GM23338 (cell line): ENCODE results near the gene INTU. TPM values are rescaled to one million over a fixed set of nuclear protein-coding genes. Genes with fewer than 3 reads are reported as not detected.

Source experiments
- ATAC-seq: fragments of 200-7000 bp; cut with Tn5 transposase; 3 replicates; pipeline ENCODE4 v1.9.1; 2020
- DNase-seq: peaks from one replicate; pipeline ENCODE4 v3.0.0-alpha.2; 2015; ENCODE audit warnings: low spot score
- H2AFZ ChIP-seq: fragments of 200-600 bp; sonication (generic); 2 replicates; pipeline ENCODE4 v1.8.0; 2016; ENCODE audit warnings: antibody characterized with exemption, mild to moderate bottlenecking, moderate library complexity
- H3F3A ChIP-seq: fragments of 200-600 bp; sonication (generic); replicated peaks from 2 replicates; pipeline ENCODE4 v1.8.0; 2017; ENCODE audit warnings: antibody characterized with exemption, mixed run types, low read depth
- H3K27ac ChIP-seq: fragments of 200-600 bp; sonication (generic); 2 replicates; pipeline ENCODE4 v1.6.1; 2016; ENCODE audit warnings: low read depth
- H3K27me3 ChIP-seq: fragments of 200-600 bp; sonication (generic); 2 replicates; pipeline ENCODE4 v1.8.0; 2016; ENCODE audit warnings: mild to moderate bottlenecking, mixed run types, moderate library complexity; ENCODE audit not compliant: insufficient read depth
- H3K36me3 ChIP-seq: fragments of 200-600 bp; sonication (generic); 2 replicates; pipeline ENCODE4 v1.8.0; 2016; ENCODE audit warnings: mild to moderate bottlenecking; ENCODE audit not compliant: insufficient read depth
- H3K4me1 ChIP-seq: fragments of 200-600 bp; sonication (generic); 2 replicates; pipeline ENCODE4 v1.8.0; 2016; ENCODE audit warnings: mild to moderate bottlenecking, moderate library complexity; ENCODE audit not compliant: insufficient read depth
- H3K4me2 ChIP-seq: fragments of 200-600 bp; sonication (generic); 2 replicates; pipeline ENCODE4 v1.7.1; 2017; ENCODE audit warnings: mixed run types
- H3K4me3 ChIP-seq: fragments of 200-600 bp; sonication (generic); 2 replicates; pipeline ENCODE4 v1.6.1; 2016; ENCODE audit warnings: mixed run types
- H3K79me2 ChIP-seq: fragments of 200-600 bp; sonication (generic); replicated peaks from 2 replicates; pipeline ENCODE4 v1.8.0; 2017; ENCODE audit warnings: mild to moderate bottlenecking; ENCODE audit not compliant: insufficient read depth
- H3K9me2 ChIP-seq: fragments of 200-600 bp; sonication (generic); 2 replicates; pipeline ENCODE4 v1.8.0; 2017; ENCODE audit not compliant: insufficient read depth
- H4K20me1 ChIP-seq: fragments of 200-600 bp; sonication (generic); replicated peaks from 2 replicates; pipeline ENCODE4 v1.8.0; 2017; ENCODE audit warnings: mild to moderate bottlenecking; ENCODE audit not compliant: insufficient read depth
- H3K27ac Mint-ChIP-seq: 2 replicates; pipeline ENCODE4 v1.8.0; 2020; ENCODE audit warnings: inconsistent platforms, mild to moderate bottlenecking, moderate library complexity, mixed read lengths
- H3K27me3 Mint-ChIP-seq: 3 replicates; pipeline ENCODE4 v1.8.0; 2022; ENCODE audit warnings: low read depth, mild to moderate bottlenecking, moderate library complexity, mixed read lengths, inconsistent platforms; ENCODE audit not compliant: insufficient read depth, poor library complexity
- H3K36me3 Mint-ChIP-seq: 3 replicates; pipeline ENCODE4 v1.8.0; 2021; ENCODE audit warnings: low read depth, mild to moderate bottlenecking, inconsistent platforms, moderate library complexity, mixed read lengths
- H3K4me1 Mint-ChIP-seq: 3 replicates; pipeline ENCODE4 v1.8.0; 2020; ENCODE audit warnings: mild to moderate bottlenecking, inconsistent platforms, mixed read lengths
- H3K4me3 Mint-ChIP-seq: 3 replicates; pipeline ENCODE4 v1.8.0; 2021; ENCODE audit warnings: moderate library complexity, mild to moderate bottlenecking, inconsistent platforms, mixed read lengths
- H3K9me3 Mint-ChIP-seq: 3 replicates; pipeline ENCODE4 v1.8.0; 2020; ENCODE audit warnings: moderate library complexity, mild to moderate bottlenecking, inconsistent platforms, mixed read lengths
- CTCF ChIP-seq, 2 experiments: fragments of 200-600 bp in 1 of 2; sonication (generic) in 1 of 2; conservative IDR thresholded peaks; 2 replicates each; pipeline versions ENCODE4 v1.5.1 to v1.6.1; 2016 to 2017; ENCODE audit warnings: antibody characterized with exemption in 2 of 2, low read depth in 2 of 2, mild to moderate bottlenecking in 2 of 2, moderate library complexity in 1 of 2
- ETS1 ChIP-seq: IDR thresholded peaks from 2 replicates; pipeline ENCODE4 v1.6.1; 2016; ENCODE audit warnings: antibody characterized with exemption
- EZH2 ChIP-seq: fragments of 200-600 bp; sonication (generic); IDR thresholded peaks from one replicate; pipeline ENCODE4 v1.8.0; 2017; ENCODE audit warnings: antibody characterized with exemption, mild to moderate bottlenecking, low read depth; ENCODE audit not compliant: unreplicated experiment
- EZH2phosphoT487 ChIP-seq: fragments of 200-600 bp; sonication (generic); IDR thresholded peaks from one replicate; pipeline ENCODE4 v1.8.1; 2018; ENCODE audit warnings: antibody characterized with exemption; ENCODE audit not compliant: unreplicated experiment
- JUNB ChIP-seq: IDR thresholded peaks from one replicate; pipeline ENCODE4 v1.6.1; 2016; ENCODE audit warnings: antibody characterized with exemption; ENCODE audit not compliant: unreplicated experiment
- NANOG ChIP-seq: IDR thresholded peaks from 2 replicates; pipeline ENCODE4 v1.6.1; 2016; ENCODE audit warnings: antibody characterized with exemption, borderline replicate concordance
- POLR2AphosphoS5 ChIP-seq: IDR thresholded peaks from 2 replicates; pipeline ENCODE4 v1.6.1; 2016; ENCODE audit warnings: antibody characterized with exemption, low read depth
- STAT1 ChIP-seq: IDR thresholded peaks from one replicate; pipeline ENCODE4 v1.6.1; 2016; ENCODE audit warnings: antibody characterized with exemption; ENCODE audit not compliant: unreplicated experiment
- ZNF114 ChIP-seq: fragments of 250-450 bp; sonication (Bioruptor Pico); IDR thresholded peaks from 2 replicates; pipeline ENCODE4 v1.5.0; 2020; ENCODE audit warnings: mild to moderate bottlenecking, moderate library complexity
- ZNF331 ChIP-seq: fragments of 250-450 bp; sonication (Bioruptor Pico); IDR thresholded peaks from 2 replicates; pipeline ENCODE4 v1.5.0; 2020; ENCODE audit warnings: low read depth, mild to moderate bottlenecking, moderate library complexity
- ZNF462 ChIP-seq: fragments of 250-450 bp; sonication (Bioruptor Pico); IDR thresholded peaks from 2 replicates; pipeline ENCODE4 v1.5.0; 2020; ENCODE audit warnings: mild to moderate bottlenecking, moderate library complexity
- polyA plus RNA-seq: library from polyadenylated mRNA; unstranded; fragments of >200 nt; fragmentation: Nextera tagmentation; extraction: Ambion mirVana; gene quantifications from 2 replicates; pipeline ENCODE4 v1.2.1, GENCODE V29; 2016
- total RNA-seq: library from RNA; depleted of rRNA; stranded (reverse); fragments of >200 nt; shearing (Covaris generic); gene quantifications from 2 replicates; pipeline ENCODE4 v1.2.3, GENCODE V29; 2014

The INTU gene
- total and polyA plus RNA-seq, 2 experiments from 2014 or later, result 10.3 to 16.6 TPM

- no peaks in the 10 kb centered on the region for H3K36me3 Mint-ChIP-seq
- Histone ChIP-seq H3K9me2 (no peaks in the 10 kb centered on the region), H4K20me1 (no peaks in the 10 kb centered on the region), H3K4me2 (no peak overlapping the region), H3K4me1 (0 out of 2 replicates have a peak, but pooled peaks cover 2% of the 10 kb centered on the region), H3K4me3 (no peak overlapping the region), H3K79me2 (peaks cover 13% of the 10 kb centered on the region), H3K27ac (no peak overlapping the region), H2AFZ (no peak overlapping the region), H3F3A (no peaks in the 10 kb centered on the region), H3K27me3 (peaks cover 10% of the 10 kb centered on the region), H3K36me3 (no peaks in the 10 kb centered on the region)
- H3K4me1 Mint-ChIP-seq, result peaks cover 17% of the 10 kb centered on the region; the same call in 2 of the 3 replicates
- DNase-seq, result no peak
- H3K27me3 Mint-ChIP-seq, result peaks cover 2% of the 10 kb centered on the region
- 0 out of 2 replicates have a peak overlapping the region, but pooled peaks have one; percentile 4 for H3K27ac Mint-ChIP-seq
- ATAC-seq, result no peak
- no peaks in the 10 kb centered on the region for H3K9me3 Mint-ChIP-seq
- TF ChIP-seq ZNF331 (no peak), NANOG (no peak), JUNB (no peak), STAT1 (no peak), CTCF (conservative IDR thresholded peaks at IDR 0.05; ENCODE audit: low read depth in 2 of 2) (no peak), EZH2 (no peak), ZNF462 (CRISPR knock-in tag) (no peak), ETS1 (no peak), POLR2AphosphoS5 (no peak), ZNF114 (CRISPR knock-in tag) (no peak), EZH2phosphoT487 (no peak)
- H3K4me3 Mint-ChIP-seq, result no peak overlapping the region
Measured at GRCh38 chr4:127629371-127629770, 3.4 kb upstream of the INTU start.
